GM12865 (cell line): Measurements from ENCODE around the gene OR51E2.

Experiments
- DNase-seq: peaks from one replicate; pipeline ENCODE4 v3.0.0; 2010; ENCODE audit warnings: low read depth
- H3K4me3 ChIP-seq: 2 replicates; pipeline ENCODE4 v1.5.1; 2011; ENCODE audit warnings: mild to moderate bottlenecking, low read depth, low read length, control low read depth
- CTCF ChIP-seq: IDR thresholded peaks from 2 replicates; pipeline ENCODE4 v1.5.1; 2011; ENCODE audit warnings: low read length, control low read depth, low read depth, inconsistent platforms; ENCODE audit not compliant: insufficient read depth; ENCODE audit errors: missing control alignments

Gene OR51E2

GRCh38 chr11:4704054-4704789, 6.6 kb upstream of the OR51E2 start, which contains the start of gene MMP26:
Gene MMP26 (plus strand): TSS chr11:4704784.
- TF ChIP-seq CTCF, result no peak
- no peak within 1 kb of the TSS for H3K4me3 ChIP-seq
- DNase-seq, result peak; percentile 36

GRCh38 chr11:4700436-4700820, 2.8 kb upstream of the OR51E2 start:
- no peak for TF ChIP-seq CTCF
- no peak overlapping the region for H3K4me3 ChIP-seq
- no peak for DNase-seq

- H3K4me3 ChIP-seq, result no peak overlapping the region
- peak; percentile 74 for DNase-seq
- no peak for TF ChIP-seq CTCF
Observed at GRCh38 chr11:4699697-4700435, 2.2 kb upstream of the OR51E2 start.

- H3K4me3 ChIP-seq, result no peak overlapping the region
- no peak for DNase-seq
- no peak for TF ChIP-seq CTCF
Observed at GRCh38 chr11:4695442-4695841, 2.2 kb downstream of the OR51E2 start.

- TF ChIP-seq CTCF, result no peak
- H3K4me3 ChIP-seq, result no peak overlapping the region
- DNase-seq, result no peak
Observed at GRCh38 chr11:4684631-4685285, 12.9 kb downstream of the OR51E2 start.

- H3K4me3 ChIP-seq, result no peak overlapping the region
- no peak for TF ChIP-seq CTCF
- DNase-seq, result no peak
Observed at GRCh38 chr11:4682623-4683419, 14.8 kb downstream of the OR51E2 start.
